BLaER1 treated with 17β-estradiol and CSF1 and Interleukin-3, amounts not matched to agents 10 nM and 100 nM (cell line): ENCODE data around the gene SCAMP5.

Experiments
- H3K27ac ChIP-seq, 11 experiments: shearing (Covaris generic); formaldehyde crosslinking; 2 replicates each; pipeline ENCODE4 v1.8.1; 2022
- H3K27me3 ChIP-seq, 11 experiments: shearing (Covaris generic); formaldehyde crosslinking; 2 replicates each; pipeline ENCODE4 v1.8.1; 2022
- H3K36me3 ChIP-seq, 11 experiments: shearing (Covaris generic); formaldehyde crosslinking; 2 replicates each; pipeline ENCODE4 v1.8.1; 2022
- H3K4me1 ChIP-seq, 10 experiments: shearing (Covaris generic); formaldehyde crosslinking; 2 replicates each; pipeline ENCODE4 v1.8.1; 2022
- H3K4me2 ChIP-seq, 11 experiments: shearing (Covaris generic); formaldehyde crosslinking; 2 replicates each; pipeline ENCODE4 v1.8.1; 2022
- H3K4me3 ChIP-seq, 10 experiments: shearing (Covaris generic); formaldehyde crosslinking; 2 replicates each; pipeline ENCODE4 v1.8.1; 2022
- H3K9ac ChIP-seq, 11 experiments: shearing (Covaris generic); formaldehyde crosslinking; 2 replicates each; pipeline ENCODE4 v1.8.1; 2022
- H3K9me3 ChIP-seq, 11 experiments: shearing (Covaris generic); formaldehyde crosslinking; replicated peaks in 1 of 11; 2 replicates each; pipeline ENCODE4 v1.8.1; 2022
- H4K20me1 ChIP-seq, 11 experiments: shearing (Covaris generic); formaldehyde crosslinking; 2 replicates each; pipeline ENCODE4 v1.8.1; 2022
- Cebpa-rat ChIP-seq, 11 experiments: shearing (Covaris generic); IDR thresholded peaks; 2 replicates each; pipeline ENCODE4 v1.8.1; 2022

The SCAMP5 gene

DNA sequence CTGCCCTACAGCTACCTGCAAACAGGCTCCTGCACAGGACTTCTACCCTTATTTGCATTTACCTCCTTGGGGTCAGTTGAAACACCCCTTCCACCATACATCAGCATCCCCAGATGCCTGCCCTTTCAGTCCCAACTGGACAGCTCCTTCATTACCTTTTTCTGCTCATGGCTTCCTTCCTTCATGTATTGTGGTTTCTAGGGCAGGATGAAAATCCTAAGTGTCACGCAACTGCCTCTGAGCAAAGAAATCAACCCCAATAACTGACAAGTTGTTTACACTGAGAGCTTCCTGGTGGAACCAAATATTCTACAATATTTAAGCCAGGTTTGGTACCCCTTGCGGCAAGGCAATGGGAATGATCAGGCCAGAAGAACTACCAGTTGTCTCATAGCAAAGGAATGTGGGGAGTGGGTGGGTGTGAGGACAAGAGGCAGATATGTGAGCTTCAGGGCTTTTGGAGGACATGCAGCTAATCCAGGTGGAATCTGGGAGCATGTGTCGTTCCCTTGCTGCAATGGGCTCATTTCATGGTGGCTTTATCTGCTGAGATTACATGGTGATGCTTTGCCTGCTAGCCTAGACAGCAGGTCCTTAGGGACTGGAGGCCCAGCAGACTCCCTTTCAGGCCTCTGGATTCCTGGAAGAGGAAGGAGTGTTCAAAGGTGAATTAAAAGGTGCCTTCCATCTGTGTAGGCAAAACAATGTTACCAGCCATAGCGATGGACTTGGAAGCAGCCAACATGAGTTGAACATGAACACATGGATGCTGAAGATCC is 63.0 kb downstream of the SCAMP5 start:
- Histone ChIP-seq H3K4me3 (no peak overlapping the region), H3K4me2 (peak overlapping the region; percentile 30 to 73 (median 57)), H3K9ac (no peak overlapping the region), H3K36me3 (peaks cover 0 to 5% (median 0%) of the 10 kb centered on the region in 11 experiments; a peak in 1 of 22 replicates), H3K27me3 (no peaks in the 10 kb centered on the region), H4K20me1 (no peaks in the 10 kb centered on the region), H3K4me1 (peaks cover 19 to 48% (median 31%) of the 10 kb centered on the region in 10 experiments), H3K27ac (0 out of 22 replicates have a peak overlapping the region, but pooled peaks of 2 of the 11 experiments have one; percentile 5 to 21), H3K9me3 (no peaks in the 10 kb centered on the region)
- no peak for TF ChIP-seq Cebpa-rat (IDR thresholded peaks at IDR 0.05)

DNA sequence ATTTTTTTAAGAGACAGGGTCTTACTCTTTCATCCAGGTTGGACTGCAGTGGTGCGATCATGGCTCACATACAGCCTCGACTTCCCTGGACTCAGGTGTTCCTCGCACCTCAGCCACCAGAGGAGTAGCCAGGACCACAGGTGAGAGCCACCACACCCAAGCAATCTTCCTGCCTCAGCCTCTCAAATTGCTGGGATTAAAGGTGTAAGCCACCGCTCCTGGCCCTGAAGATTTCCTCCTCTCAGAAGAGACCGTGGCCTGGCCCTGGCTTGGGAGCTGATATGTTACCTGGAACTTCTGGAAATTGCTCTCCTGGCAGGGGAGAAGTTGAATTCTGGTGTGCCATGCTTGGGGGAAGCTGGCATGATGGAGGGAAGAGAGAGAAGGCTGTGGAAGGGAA is 64.2 kb downstream of the SCAMP5 start:
- Histone ChIP-seq H3K27me3 (no peaks in the 10 kb centered on the region), H3K4me2 (no peak overlapping the region), H3K4me3 (no peak overlapping the region), H3K9me3 (no peaks in the 10 kb centered on the region), H3K9ac (no peak overlapping the region), H3K36me3 (peaks cover 0 to 5% (median 0%) of the 10 kb centered on the region in 11 experiments; a peak in 1 of 22 replicates), H3K27ac (no peak overlapping the region), H3K4me1 (peaks cover 19 to 56% (median 32%) of the 10 kb centered on the region in 10 experiments), H4K20me1 (no peaks in the 10 kb centered on the region)
- TF ChIP-seq Cebpa-rat (IDR thresholded peaks at IDR 0.05) = no peak

DNA sequence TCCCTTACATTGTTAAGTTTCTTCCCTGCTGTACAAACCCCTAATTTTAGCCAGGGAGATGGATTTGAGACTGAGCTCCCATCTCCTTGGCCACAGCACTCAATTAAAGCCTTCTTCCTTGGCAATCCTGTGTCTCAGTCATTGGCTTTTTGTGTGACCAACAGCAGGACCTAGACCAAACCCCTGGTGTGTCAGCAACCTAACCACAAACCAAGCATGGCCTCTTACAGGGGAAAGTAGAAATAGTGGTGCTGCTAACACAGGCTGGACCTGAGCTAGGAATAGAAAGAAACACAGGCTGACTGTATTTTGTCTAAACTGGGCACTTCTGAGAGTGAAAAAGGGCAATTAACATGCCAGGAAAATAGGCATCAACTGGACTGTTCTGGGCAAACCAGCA is 65.9 kb downstream of the SCAMP5 start:
- H3K4me2 ChIP-seq = peak overlapping the region in 9 of 11 experiments; percentile 3 to 84 (median 61); a peak in 15 of 22 replicates
- peaks cover 0 to 5% (median 0%) of the 10 kb centered on the region in 11 experiments; a peak in 1 of 22 replicates for H3K36me3 ChIP-seq
- H3K9me3 ChIP-seq = no peaks in the 10 kb centered on the region
- no peaks in the 10 kb centered on the region for H4K20me1 ChIP-seq
- peak overlapping the region in 2 of 11 experiments; percentile 7 to 10; a peak in 1 of 22 replicates for H3K9ac ChIP-seq
- H3K27ac ChIP-seq = peak overlapping the region in 4 of 11 experiments; percentile 2 to 24 (median 15); a peak in 4 of 22 replicates
- no peak overlapping the region for H3K4me3 ChIP-seq
- H3K4me1 ChIP-seq = peaks cover 33 to 70% (median 49%) of the 10 kb centered on the region in 10 experiments
- H3K27me3 ChIP-seq = no peaks in the 10 kb centered on the region
- TF ChIP-seq Cebpa-rat (IDR thresholded peaks at IDR 0.05) = no peak

DNA sequence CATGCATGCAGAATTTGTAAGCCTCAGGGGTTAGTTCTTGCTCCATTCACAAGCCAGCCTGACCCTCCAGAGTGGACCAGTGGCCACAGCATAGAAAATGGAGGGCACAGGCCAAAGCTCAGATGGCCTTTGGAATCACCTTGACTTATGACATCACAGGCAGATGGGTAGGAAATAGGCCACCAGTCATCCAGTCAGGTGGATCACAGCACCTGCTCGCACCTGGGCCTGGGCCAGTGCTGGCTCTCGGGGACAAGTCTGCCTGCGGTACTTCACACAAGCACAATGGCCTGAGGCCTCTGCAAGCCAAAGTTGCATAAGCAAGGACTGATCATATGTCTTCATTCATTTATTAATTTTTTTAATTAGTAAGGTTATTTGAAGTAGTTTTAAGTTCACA is 67.3 kb downstream of the SCAMP5 start:
- Histone ChIP-seq H3K9me3 (no peaks in the 10 kb centered on the region), H4K20me1 (no peaks in the 10 kb centered on the region), H3K4me2 (peak overlapping the region in 2 of 11 experiments; percentile 74 to 84; a peak in 4 of 22 replicates), H3K4me1 (peaks cover 43 to 80% (median 60%) of the 10 kb centered on the region in 10 experiments), H3K9ac (no peak overlapping the region), H3K27ac (no peak overlapping the region), H3K27me3 (no peaks in the 10 kb centered on the region), H3K4me3 (no peak overlapping the region), H3K36me3 (peaks cover 0 to 5% (median 0%) of the 10 kb centered on the region in 11 experiments; a peak in 1 of 22 replicates)
- no peak for TF ChIP-seq Cebpa-rat (IDR thresholded peaks at IDR 0.05)

DNA sequence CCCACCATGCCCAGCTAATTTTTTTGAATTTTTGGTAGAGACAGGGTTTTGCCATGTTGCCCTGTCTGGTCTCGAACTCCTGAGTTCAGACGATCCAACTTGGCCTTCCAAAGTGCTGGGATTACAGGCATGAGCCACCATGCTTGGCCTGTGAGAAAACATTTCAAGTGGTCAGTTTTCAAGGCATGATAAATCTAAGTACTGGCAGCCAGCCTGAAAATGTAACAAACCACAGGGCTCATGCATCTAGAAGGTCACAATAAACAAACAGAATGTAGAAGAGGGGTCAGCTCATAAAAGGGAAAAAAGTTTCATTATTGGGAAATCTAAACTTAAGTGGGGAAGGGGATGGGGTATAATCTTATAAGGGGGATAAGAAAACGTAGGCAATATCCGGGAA is 68.0 kb downstream of the SCAMP5 start:
- peaks cover 37 to 80% (median 57%) of the 10 kb centered on the region in 10 experiments for H3K4me1 ChIP-seq

DNA sequence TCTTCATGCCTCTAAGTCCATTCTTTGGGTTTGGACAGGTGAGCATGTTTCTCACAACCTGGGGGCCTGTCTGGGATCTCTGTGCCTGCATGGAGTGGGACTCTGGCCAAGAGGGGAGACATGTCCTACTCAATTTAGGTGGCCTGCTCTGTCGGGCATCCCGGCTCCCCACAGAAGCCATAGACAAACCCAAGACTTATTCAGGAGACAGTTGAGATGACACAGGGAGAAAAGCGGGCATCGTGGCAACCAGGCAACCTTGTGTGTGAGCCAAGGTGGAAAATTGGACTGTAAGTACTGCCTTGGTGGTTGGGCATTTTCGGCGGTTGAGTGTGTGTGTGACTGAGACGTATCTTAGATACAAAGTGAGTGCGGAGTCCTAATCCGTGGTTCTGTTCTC is 68.5 kb downstream of the SCAMP5 start:
- H3K4me3 ChIP-seq = no peak overlapping the region
- no peaks in the 10 kb centered on the region for H4K20me1 ChIP-seq
- H3K9me3 ChIP-seq = no peaks in the 10 kb centered on the region
- H3K4me2 ChIP-seq = peak overlapping the region in 2 of 11 experiments; percentile 82 to 89; a peak in 3 of 22 replicates
- no peak overlapping the region for H3K27ac ChIP-seq
- H3K27me3 ChIP-seq = no peaks in the 10 kb centered on the region
- H3K36me3 ChIP-seq = peaks cover 0 to 5% (median 0%) of the 10 kb centered on the region in 11 experiments; a peak in 1 of 22 replicates
- H3K4me1 ChIP-seq = peaks cover 31 to 82% (median 52%) of the 10 kb centered on the region in 10 experiments
- no peak overlapping the region for H3K9ac ChIP-seq
- TF ChIP-seq Cebpa-rat (IDR thresholded peaks at IDR 0.05) = no peak

More for the DNA sequence above, 68.0 kb downstream of the SCAMP5 start:
- Histone ChIP-seq H3K9me3 (no peaks in the 10 kb centered on the region), H3K27me3 (no peaks in the 10 kb centered on the region), H3K4me2 (peak overlapping the region in 1 of 11 experiments; percentile 17; a peak in 1 of 22 replicates), H3K4me3 (no peak overlapping the region), H3K27ac (no peak overlapping the region), H3K36me3 (peaks cover 0 to 5% (median 0%) of the 10 kb centered on the region in 11 experiments; a peak in 1 of 22 replicates), H3K9ac (no peak overlapping the region), H4K20me1 (no peaks in the 10 kb centered on the region)
- TF ChIP-seq Cebpa-rat (IDR thresholded peaks at IDR 0.05) = no peak

DNA sequence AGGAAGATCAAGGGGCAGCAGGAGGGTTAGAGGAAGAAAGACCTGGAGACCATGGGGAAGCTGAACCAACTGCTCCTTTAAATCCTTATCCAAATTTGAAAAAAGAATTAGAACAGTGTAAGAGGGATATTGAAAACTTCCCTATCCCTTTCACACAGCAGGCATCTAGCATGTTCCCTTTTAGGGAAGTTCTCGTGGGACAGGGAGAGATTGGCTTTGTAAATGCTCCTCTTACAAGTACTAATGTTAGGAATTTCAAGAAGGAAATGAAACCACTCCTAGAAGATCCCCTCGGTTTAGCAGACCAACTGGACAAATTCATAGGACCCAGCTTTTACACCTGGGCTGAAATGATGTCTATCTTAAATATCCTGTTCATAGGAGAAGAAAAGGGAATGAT is 69.5 kb downstream of the SCAMP5 start:
- TF ChIP-seq Cebpa-rat (IDR thresholded peaks at IDR 0.05) = no peak
- no peaks in the 10 kb centered on the region for H3K27me3 ChIP-seq
- 0 out of 22 replicates have a peak, but pooled peaks cover 0 to under 1% (median 0%) of the 10 kb centered on the region in 11 experiments for H3K36me3 ChIP-seq
- H3K4me3 ChIP-seq = no peak overlapping the region
- H3K9me3 ChIP-seq = no peaks in the 10 kb centered on the region
- no peak overlapping the region; a peak in 1 of 22 replicates for H3K27ac ChIP-seq
- H4K20me1 ChIP-seq = no peaks in the 10 kb centered on the region; a peak in 1 of 22 replicates
- no peak overlapping the region; a peak in 1 of 22 replicates for H3K9ac ChIP-seq
- peaks cover 33 to 90% (median 60%) of the 10 kb centered on the region in 10 experiments for H3K4me1 ChIP-seq
- peak overlapping the region in 6 of 11 experiments; percentile 15 to 89 (median 73); a peak in 10 of 22 replicates for H3K4me2 ChIP-seq

DNA sequence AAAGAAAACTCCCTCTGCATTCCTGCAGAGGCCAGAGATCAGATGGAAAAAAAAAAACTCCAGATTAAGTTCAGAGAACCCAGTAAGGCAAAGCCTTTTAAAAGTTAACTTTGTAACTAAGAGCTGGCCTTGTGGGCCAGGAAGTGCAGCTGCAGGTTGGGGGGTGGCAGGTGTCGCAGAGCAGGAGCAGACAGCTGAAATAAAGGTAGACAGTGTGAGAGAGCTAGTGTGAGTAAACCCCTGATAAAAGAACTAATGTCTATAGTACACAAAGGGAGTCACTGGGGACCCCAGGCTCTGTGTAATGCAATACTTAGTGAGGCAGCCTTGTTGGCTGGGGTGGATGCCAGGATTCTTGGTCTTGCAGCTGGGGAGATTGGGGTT is 70.1 kb downstream of the SCAMP5 start:
- TF ChIP-seq Cebpa-rat (IDR thresholded peaks at IDR 0.05) = no peak
- peaks cover 33 to 93% (median 60%) of the 10 kb centered on the region in 10 experiments for H3K4me1 ChIP-seq
- H3K9me3 ChIP-seq = no peaks in the 10 kb centered on the region
- H3K4me2 ChIP-seq = peak overlapping the region in 7 of 11 experiments; percentile 41 to 89 (median 69); a peak in 13 of 22 replicates
- H3K27ac ChIP-seq = no peak overlapping the region; a peak in 1 of 22 replicates
- no peak overlapping the region for H3K4me3 ChIP-seq
- no peaks in the 10 kb centered on the region for H3K36me3 ChIP-seq
- no peak overlapping the region; a peak in 1 of 22 replicates for H3K9ac ChIP-seq
- H4K20me1 ChIP-seq = no peaks in the 10 kb centered on the region; a peak in 1 of 22 replicates
- H3K27me3 ChIP-seq = no peaks in the 10 kb centered on the region

DNA sequence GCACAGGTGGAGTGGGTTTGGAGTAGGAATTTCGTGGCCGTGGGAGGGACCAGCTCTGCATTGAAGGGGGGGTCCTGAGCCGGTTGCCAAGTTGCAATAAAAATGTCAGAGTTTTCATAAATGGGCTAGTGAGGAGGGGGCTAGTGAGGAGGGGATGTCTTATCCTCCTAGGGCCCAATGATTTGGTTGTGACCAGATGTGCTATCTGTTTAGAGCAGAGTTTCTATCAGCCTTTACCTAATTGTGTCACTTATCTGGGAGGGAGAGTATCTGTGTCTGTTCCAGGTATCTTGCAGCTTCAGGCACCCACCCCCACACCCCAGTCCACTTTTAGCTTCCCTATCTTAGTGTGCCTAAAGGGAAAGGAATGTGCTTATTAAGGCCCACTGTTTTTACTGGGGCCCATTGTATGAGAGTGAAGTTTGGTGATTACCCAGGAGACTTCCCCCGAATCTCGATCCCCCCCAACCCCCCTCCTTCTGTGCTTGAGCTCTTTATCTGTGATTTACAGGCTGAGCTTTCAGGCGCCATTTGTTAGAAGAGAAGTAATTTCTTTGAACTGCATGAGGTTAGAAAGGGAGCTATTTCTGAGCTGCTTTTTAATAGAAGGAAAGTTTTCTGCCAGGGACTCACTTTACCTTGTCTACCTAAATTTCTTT is 70.6 kb downstream of the SCAMP5 start:
- TF ChIP-seq Cebpa-rat (IDR thresholded peaks at IDR 0.05) = no peak
- Histone ChIP-seq H3K36me3 (no peaks in the 10 kb centered on the region), H4K20me1 (no peaks in the 10 kb centered on the region; a peak in 1 of 22 replicates), H3K27ac (peak overlapping the region in 2 of 11 experiments; percentile 37 to 46; a peak in 1 of 22 replicates), H3K27me3 (no peaks in the 10 kb centered on the region), H3K9me3 (no peaks in the 10 kb centered on the region), H3K4me2 (peak overlapping the region; percentile 20 to 89 (median 67); a peak in 16 of 22 replicates), H3K9ac (no peak overlapping the region), H3K4me3 (no peak overlapping the region), H3K4me1 (peaks cover 30 to 93% (median 55%) of the 10 kb centered on the region in 10 experiments)
